Upper lobe of left lung (tissue), 6 donors: ENCODE data around the gene LTK. TPM values are rescaled to one million over a fixed set of nuclear protein-coding genes. Genes with fewer than 3 reads are reported as not detected.
A peak's percentile ranks its signal among the peaks of the same experiment; 100 is the strongest.

Experiments used
- ATAC-seq, 2 donors: fragments of 200-7000 bp; cut with Tn5 transposase; one replicate each; pipeline ENCODE4 v1.9.1; 2022; ENCODE audit warnings: mild to moderate bottlenecking in 2 of 2, moderate library complexity in 2 of 2; ENCODE audit not compliant: low FRiP score in 2 of 2
- DNase-seq, 2 donors: peaks; one replicate each; pipeline ENCODE4 v3.0.0-alpha.2; 2019 to 2020
- H3K27ac ChIP-seq, 4 donors: fragments of 200-600 bp; sonication (generic); one replicate each; pipeline ENCODE4 v1.5.1; 2016 to 2019
- H3K27me3 ChIP-seq, 4 donors: fragments of 200-600 bp; sonication (generic); one replicate each; pipeline ENCODE4 v1.5.1; 2017 to 2019
- H3K36me3 ChIP-seq, 4 donors: fragments of 200-600 bp; sonication (generic); one replicate each; pipeline ENCODE4 v1.5.1; 2016 to 2019
- H3K4me1 ChIP-seq, 4 donors: fragments of 200-600 bp; sonication (generic); one replicate each; pipeline ENCODE4 v1.5.1; 2018 to 2019
- H3K4me3 ChIP-seq, 4 donors: fragments of 200-600 bp; sonication (generic); one replicate each; pipeline ENCODE4 v1.5.1; 2017 to 2019; ENCODE audit warnings: mild to moderate bottlenecking in 2 of 4, moderate library complexity in 1 of 4
- H3K9me3 ChIP-seq, 4 donors: fragments of 200-600 bp; sonication (generic); one replicate each; pipeline ENCODE4 v1.5.1; 2018 to 2019
- EP300 ChIP-seq, 4 donors: sonication (generic); formaldehyde crosslinking; IDR thresholded peaks; one replicate each; pipeline ENCODE4 v1.5.1; 2017; ENCODE audit warnings: antibody characterized with exemption in 4 of 4, control low read depth in 2 of 4
- POLR2A ChIP-seq, 4 donors: fragments of 450-650 bp; IDR thresholded peaks; one replicate each; pipeline ENCODE4 v1.5.1; 2016 to 2017; ENCODE audit warnings: antibody characterized with exemption in 4 of 4, mild to moderate bottlenecking in 2 of 4
- POLR2AphosphoS5 ChIP-seq, 2 donors: sonication (generic); formaldehyde crosslinking; IDR thresholded peaks; one replicate each; pipeline ENCODE4 v1.5.1; 2017; ENCODE audit warnings: antibody characterized with exemption in 2 of 2
- WGBS, 2 donors: methylation state at CpG; one replicate each; pipeline ENCODE4 v1.1.5; 2017 to 2018; 5-methylcytosine and 5-hydroxymethylcytosine counted together
- total RNA-seq, 6 donors: library from RNA; depleted of rRNA in 4 of 6; stranded (reverse); fragments of >200 nt in 4 of 6; gene quantifications; one replicate each; pipeline versions ENCODE4 v1.1.0 to v1.2.1, GENCODE V29; 2016 to 2021
- TF ChIP-seq, protein P1 (sequence below), 6 experiments: fragments of 450-650 bp in 4 of 6; fragments of 200-600 bp in 2 of 6; sonication (generic) in 2 of 6; IDR thresholded peaks; one replicate each; pipeline ENCODE4 v1.5.1; 2016 to 2019; ENCODE audit warnings: antibody characterized with exemption in 6 of 6
- donor health status: DM: no; HTN: no; CAD: no; lungs with moderate emphysema.
- donor health status: DM: no; HTN: yes; CAD: no; lungs with severe emphysema.

Gene LTK
- total RNA-seq, 6 donors from 2014 or later = 2.2 to 23.0 (median 5.7) TPM

DNA sequence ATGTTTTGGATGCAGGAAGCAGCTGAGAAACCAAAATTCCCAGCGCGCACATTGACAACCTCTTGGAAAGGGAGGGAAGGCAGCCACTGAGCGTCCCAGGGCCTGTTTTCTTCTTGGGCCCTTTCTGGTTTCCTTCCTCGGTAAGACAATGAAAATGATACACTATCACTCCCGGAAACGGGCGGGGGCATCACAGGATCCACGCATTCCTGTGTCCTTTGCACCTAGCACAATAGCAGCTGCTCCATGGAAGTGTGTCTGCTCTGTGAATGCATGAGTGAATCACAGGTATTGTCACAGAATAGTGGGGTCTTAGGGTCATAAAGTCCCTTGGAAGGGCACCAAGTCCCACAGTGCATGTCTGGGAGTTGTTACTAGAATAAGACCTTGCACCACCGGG, 26.2 kb downstream of the LTK start:
- no peak for DNase-seq
- Histone ChIP-seq H3K4me3 (no peak overlapping the region), H3K27ac (no peak overlapping the region), H3K36me3 (peaks cover 0 to 8% (median 0%) of the 10 kb centered on the region in 4 donors), H3K9me3 (no peaks in the 10 kb centered on the region), H3K27me3 (no peaks in the 10 kb centered on the region), H3K4me1 (peaks cover 2 to 9% (median 4%) of the 10 kb centered on the region in 4 donors)
- ATAC-seq = no peak
- 69 to 70% methylated on average over 9 of the region's 9 CpGs for WGBS, 2 donors
- TF ChIP-seq POLR2A (IDR thresholded peaks at IDR 0.05) = no peak
- TF ChIP-seq POLR2AphosphoS5 (IDR thresholded peaks at IDR 0.05) = peak in 1 of 2 donors; percentile 26

DNA sequence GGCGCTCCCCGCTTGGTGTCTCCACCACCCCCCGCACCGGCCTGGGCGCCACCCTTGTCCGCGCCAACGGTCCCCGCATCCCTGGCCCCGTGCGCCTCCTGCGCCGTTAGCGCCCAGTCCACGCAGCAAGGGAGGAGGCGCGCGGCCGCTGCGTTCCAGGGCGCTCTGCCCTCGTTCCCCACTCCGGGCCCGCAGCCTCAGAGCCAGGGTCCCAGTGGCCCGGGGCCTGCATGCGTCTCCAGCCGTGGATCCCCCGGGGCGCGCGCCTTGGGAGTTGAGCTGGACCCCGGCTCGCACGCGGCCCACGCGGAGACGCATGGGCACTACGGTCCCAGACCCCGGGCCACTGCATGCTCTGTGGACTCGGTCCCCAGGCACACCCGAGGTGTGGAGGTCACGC, 27.3 kb downstream of the LTK start:
- peak in 1 of 2 donors; percentile 81 for DNase-seq

DNA sequence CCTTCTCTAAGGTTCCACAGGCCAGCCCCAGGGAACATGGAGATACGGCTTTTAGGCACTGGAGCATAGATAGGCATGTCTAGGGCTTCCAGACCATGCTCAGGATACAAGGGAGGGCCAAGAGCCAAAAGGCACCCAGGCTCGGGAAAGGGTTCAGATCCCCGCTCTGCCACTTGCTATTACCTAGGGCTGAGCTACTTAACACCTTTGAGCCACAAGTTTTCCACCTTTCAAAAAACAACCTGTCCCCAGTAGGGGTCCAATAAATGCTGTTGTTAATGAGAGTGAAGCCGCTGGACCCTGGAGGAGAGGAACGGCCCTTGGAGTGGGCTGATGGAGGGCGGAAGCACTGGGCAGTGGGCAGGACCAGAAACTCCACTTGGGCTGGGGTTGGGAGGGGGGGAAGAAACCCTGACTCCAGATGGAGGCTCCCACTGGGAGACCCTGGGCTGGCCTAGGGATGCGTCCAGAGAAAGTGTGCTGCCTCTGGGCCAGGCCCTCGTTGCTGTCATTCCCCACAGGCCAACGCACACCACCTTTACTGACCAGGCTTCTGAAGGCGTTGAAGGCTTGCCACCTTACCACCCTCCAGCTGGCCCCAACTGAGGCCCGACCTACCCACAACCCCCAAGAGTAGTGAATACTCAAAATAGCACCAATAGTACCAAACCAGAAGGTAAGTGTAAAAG, 28.5 kb downstream of the LTK start:
- Histone ChIP-seq H3K9me3 (no peaks in the 10 kb centered on the region), H3K4me1 (peaks cover 0 to 5% (median 0%) of the 10 kb centered on the region in 4 donors), H3K36me3 (peaks cover 10 to 31% (median 19%) of the 10 kb centered on the region in 4 donors), H3K27me3 (no peaks in the 10 kb centered on the region), H3K4me3 (no peak overlapping the region), H3K27ac (no peak overlapping the region)
- no peak for ATAC-seq
- no peak for DNase-seq
- TF ChIP-seq POLR2AphosphoS5 (IDR thresholded peaks at IDR 0.05) (no peak), POLR2A (IDR thresholded peaks at IDR 0.05) (no peak), EP300 (IDR thresholded peaks at IDR 0.05) (no peak)
- TF ChIP-seq, protein P1, sequence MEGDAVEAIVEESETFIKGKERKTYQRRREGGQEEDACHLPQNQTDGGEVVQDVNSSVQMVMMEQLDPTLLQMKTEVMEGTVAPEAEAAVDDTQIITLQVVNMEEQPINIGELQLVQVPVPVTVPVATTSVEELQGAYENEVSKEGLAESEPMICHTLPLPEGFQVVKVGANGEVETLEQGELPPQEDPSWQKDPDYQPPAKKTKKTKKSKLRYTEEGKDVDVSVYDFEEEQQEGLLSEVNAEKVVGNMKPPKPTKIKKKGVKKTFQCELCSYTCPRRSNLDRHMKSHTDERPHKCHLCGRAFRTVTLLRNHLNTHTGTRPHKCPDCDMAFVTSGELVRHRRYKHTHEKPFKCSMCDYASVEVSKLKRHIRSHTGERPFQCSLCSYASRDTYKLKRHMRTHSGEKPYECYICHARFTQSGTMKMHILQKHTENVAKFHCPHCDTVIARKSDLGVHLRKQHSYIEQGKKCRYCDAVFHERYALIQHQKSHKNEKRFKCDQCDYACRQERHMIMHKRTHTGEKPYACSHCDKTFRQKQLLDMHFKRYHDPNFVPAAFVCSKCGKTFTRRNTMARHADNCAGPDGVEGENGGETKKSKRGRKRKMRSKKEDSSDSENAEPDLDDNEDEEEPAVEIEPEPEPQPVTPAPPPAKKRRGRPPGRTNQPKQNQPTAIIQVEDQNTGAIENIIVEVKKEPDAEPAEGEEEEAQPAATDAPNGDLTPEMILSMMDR (IDR thresholded peaks at IDR 0.05) = no peak
- 82 to 86% methylated on average over 8 to 11 of the region's 11 CpGs for WGBS, 2 donors

More for the DNA sequence above, 27.3 kb downstream of the LTK start:
- WGBS, 2 donors = 84 to 88% methylated on average over 24 to 29 of the region's 43 CpGs
- Histone ChIP-seq H3K27me3 (no peaks in the 10 kb centered on the region), H3K27ac (no peak overlapping the region), H3K36me3 (peaks cover 0 to 19% (median 7%) of the 10 kb centered on the region in 4 donors), H3K4me3 (no peak overlapping the region), H3K4me1 (peaks cover 0 to 5% (median 0%) of the 10 kb centered on the region in 4 donors), H3K9me3 (no peaks in the 10 kb centered on the region)
- TF ChIP-seq, protein P1 (IDR thresholded peaks at IDR 0.05) = no peak
- TF ChIP-seq EP300 (IDR thresholded peaks at IDR 0.05) = no peak
- TF ChIP-seq POLR2AphosphoS5 (IDR thresholded peaks at IDR 0.05) = no peak
- no peak for TF ChIP-seq POLR2A (IDR thresholded peaks at IDR 0.05)
- peak in 1 of 2 donors; percentile 25 for ATAC-seq

DNA sequence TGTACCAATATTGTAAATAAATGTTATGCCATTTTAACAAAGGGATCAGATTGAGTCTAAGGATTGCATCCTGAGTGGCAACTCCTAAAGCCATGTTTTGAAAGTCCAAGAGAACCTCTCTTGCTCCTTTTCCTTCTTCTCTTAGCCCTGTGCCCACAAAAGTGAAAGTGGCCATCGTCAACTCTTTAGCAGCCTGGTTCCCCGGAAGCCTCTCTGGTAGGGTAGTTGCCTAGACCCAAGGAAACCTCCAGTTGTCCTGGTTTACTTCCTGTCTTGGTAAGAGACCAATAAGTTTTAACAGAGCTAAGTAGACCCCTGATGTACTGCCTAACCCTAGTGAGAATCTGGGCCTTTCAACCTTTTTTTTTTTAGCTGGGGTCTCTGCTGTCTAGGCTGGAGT, 30.1 kb downstream of the LTK start:
- no peak for DNase-seq
- peaks cover 12 to 47% (median 35%) of the 10 kb centered on the region in 4 donors for H3K36me3 ChIP-seq
- no peak overlapping the region for H3K4me3 ChIP-seq
- H3K27me3 ChIP-seq = no peaks in the 10 kb centered on the region
- no peak for ATAC-seq
- H3K4me1 ChIP-seq = peaks cover 0 to 5% (median 0%) of the 10 kb centered on the region in 4 donors
- WGBS, 2 donors = 88 to 94% methylated on average over 2 of the region's 2 CpGs
- no peak overlapping the region for H3K27ac ChIP-seq
- TF ChIP-seq POLR2AphosphoS5 (IDR thresholded peaks at IDR 0.05) (no peak), POLR2A (IDR thresholded peaks at IDR 0.05) (no peak), EP300 (IDR thresholded peaks at IDR 0.05) (no peak)
- TF ChIP-seq, protein P1 (IDR thresholded peaks at IDR 0.05) = no peak
- no peaks in the 10 kb centered on the region for H3K9me3 ChIP-seq

DNA sequence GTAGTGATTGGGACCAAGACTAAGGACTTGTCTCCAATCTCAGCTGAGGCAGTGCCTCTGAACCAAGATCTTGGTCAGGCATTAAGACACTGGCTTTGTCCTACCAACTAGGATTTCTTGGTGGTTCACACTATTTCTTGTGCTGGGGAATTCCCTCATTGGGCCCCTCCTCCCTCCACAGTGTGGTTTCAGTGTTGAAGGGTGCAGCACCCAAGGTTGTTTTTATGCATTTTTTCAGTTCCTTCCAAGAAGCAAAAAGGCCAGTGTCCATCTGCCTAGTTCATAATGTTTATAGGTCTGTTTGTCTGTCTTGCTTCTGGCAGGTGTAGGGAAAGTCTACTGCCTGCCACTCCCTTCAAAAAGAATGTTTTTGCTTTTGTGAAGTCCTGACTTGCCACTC, 30.5 kb downstream of the LTK start:
- no peaks in the 10 kb centered on the region for H3K27me3 ChIP-seq
- ATAC-seq (no peak), DNase-seq (no peak)
- peaks cover 12 to 50% (median 38%) of the 10 kb centered on the region in 4 donors for H3K36me3 ChIP-seq
- no peaks in the 10 kb centered on the region for H3K9me3 ChIP-seq
- H3K4me3 ChIP-seq = no peak overlapping the region
- H3K4me1 ChIP-seq = peaks cover 0 to 5% (median 0%) of the 10 kb centered on the region in 4 donors
- TF ChIP-seq EP300 (IDR thresholded peaks at IDR 0.05) = no peak
- no peak for TF ChIP-seq POLR2AphosphoS5 (IDR thresholded peaks at IDR 0.05)
- no peak for TF ChIP-seq POLR2A (IDR thresholded peaks at IDR 0.05)
- TF ChIP-seq, protein P1 (IDR thresholded peaks at IDR 0.05) = no peak
- H3K27ac ChIP-seq = no peak overlapping the region
